ENCODE measurements around the gene STON1.
"Not testable (repeated sequence)": the region's sequence is repeated elsewhere in the genome, so short reads cannot be mapped to it uniquely, and the experiment has no call there.

Gene STON1, protein sequence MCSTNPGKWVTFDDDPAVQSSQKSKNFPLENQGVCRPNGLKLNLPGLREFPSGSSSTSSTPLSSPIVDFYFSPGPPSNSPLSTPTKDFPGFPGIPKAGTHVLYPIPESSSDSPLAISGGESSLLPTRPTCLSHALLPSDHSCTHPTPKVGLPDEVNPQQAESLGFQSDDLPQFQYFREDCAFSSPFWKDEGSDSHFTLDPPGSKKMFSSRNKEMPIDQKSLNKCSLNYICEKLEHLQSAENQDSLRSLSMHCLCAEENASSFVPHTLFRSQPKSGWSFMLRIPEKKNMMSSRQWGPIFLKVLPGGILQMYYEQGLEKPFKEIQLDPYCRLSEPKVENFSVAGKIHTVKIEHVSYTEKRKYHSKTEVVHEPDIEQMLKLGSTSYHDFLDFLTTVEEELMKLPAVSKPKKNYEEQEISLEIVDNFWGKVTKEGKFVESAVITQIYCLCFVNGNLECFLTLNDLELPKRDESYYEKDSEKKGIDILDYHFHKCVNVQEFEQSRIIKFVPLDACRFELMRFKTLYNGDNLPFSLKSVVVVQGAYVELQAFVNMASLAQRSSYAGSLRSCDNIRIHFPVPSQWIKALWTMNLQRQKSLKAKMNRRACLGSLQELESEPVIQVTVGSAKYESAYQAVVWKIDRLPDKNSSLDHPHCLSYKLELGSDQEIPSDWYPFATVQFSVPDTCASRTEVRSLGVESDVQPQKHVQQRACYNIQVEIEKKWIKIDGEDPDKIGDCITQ

GRCh38 chr2:48530033-48530811 lies at the start of gene STON1:
Gene STON1, plus strand, starts transcription at chr2:48530154. Its CDS starts 50,480 bp downstream, at chr2:48580634.
- peak; percentile 64 for DNase-seq

GRCh38 chr2:48480526-48480925 lies 49.4 kb upstream of the STON1 start:
- no peak for DNase-seq

- no peak for DNase-seq
These were observed 47.6 kb upstream of the STON1 start for GRCh38 chr2:48482313-48482712.

DNA sequence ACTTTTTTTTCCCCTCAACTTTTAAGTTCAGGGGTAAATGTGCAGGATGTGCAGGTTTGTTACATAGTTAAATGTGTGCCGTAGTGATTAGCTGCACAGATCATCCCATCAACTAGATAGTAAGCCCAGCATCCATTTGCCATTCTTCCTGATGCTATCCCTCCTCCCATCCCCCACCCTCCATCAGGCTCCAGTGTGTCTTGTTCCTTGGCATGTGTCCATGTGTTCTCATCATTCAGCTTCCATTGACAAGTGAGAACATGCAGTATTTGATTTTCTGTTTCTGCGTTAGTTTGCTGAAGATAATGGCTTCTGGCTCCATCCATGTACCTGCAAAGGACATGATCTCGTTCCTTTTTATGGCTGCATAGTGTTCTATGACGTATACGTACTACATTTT lies 47.2 kb upstream of the STON1 start:
- no peak for DNase-seq

DNA sequence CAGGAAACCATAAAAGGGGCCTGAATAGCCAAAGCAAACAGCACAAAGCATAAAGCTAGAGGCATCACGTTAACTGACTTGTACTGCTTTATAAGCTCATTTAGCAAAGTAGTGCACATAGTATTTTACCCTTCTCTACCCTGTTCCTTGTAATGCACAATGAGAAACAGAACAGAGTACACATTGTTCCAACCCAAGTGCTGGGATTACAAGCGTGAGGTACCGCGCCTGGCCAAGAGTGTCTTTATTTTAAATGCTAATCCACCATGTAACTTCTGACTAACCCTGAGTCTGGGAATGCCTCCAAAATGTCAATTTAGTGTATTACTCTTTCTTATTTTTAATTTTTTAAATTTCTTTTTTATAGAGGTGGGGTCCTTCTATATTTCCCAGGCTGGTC lies 46.4 kb upstream of the STON1 start:
- no peak for DNase-seq

DNA sequence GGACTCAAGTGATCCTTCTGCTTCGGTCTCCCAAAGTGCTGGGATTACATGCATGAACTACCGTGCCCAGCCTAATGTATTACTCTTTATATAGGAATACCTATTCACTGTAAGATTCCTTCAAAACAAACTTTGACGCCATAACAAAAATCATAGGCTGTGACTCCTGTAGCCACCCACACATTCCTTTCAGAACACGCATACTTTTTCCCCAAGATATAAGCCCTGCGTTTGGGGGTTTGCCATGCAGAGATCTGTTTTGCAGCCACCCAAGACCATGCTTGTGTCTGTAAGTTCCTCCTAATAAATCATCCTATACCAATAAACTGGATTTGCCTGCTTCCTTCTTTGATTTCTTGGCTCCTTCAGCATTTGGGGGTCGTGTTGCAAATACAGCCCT lies 46.0 kb upstream of the STON1 start:
- no peak for DNase-seq

- DNase-seq, result no peak
These were observed 41.4 kb upstream of the STON1 start for GRCh38 chr2:48488545-48488944.

DNA sequence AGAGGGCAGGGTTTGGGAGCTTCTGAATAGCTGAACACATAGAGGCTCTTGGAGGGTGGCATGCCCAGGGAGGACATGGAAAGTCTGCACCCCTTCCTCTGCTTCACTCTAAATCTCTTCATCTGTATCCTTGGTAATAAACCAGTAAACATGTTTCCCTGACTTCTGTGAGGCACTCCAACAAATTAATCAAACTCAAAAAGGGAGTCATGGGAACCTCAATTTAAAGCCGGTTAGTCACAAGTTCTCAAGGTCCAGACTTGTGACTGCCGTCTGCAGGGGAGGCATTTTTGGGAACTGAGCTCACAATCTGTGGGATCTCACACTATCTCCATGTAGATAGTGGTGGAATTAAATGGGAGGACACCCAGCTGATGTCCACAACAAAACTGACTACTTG lies 33.1 kb upstream of the STON1 start:
- no peak for DNase-seq

DNA sequence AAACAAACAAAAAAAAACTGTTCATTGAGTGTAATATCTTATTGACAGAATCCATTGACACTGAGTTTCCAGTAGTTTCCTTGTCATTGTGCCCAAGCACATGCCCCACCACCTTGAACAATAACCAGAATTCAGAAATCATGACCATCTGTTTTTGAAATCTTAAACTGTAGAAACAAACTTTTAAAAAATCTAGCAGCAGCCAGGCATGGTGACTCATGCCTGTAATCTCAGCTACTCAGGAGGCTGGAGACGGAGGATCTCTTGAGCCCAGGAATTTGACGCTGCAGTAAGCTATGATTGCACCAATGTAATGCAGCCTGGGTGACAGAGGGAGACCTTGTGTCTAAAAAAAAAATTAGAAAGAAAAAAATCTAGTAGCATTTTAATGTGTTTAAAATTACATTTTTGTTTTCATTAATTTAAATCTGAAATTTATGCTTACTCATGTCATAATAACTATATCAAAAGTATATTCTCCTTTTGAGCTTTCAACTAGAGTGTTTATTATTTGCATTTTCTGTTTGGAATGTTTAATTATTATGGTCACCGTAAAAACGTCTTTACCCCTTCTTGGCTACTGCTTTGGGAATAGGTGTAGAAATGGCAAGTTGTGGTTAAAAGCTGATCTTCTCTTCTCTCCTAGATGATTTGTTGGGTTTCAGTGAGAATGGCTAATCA lies 25.2 kb upstream of the STON1 start:
- no peak for DNase-seq

GRCh38 chr2:48507111-48507510 lies 22.8 kb upstream of the STON1 start:
- DNase-seq, result no peak

- DNase-seq, result no peak
These were observed 21.4 kb upstream of the STON1 start for GRCh38 chr2:48508461-48509124.

DNA sequence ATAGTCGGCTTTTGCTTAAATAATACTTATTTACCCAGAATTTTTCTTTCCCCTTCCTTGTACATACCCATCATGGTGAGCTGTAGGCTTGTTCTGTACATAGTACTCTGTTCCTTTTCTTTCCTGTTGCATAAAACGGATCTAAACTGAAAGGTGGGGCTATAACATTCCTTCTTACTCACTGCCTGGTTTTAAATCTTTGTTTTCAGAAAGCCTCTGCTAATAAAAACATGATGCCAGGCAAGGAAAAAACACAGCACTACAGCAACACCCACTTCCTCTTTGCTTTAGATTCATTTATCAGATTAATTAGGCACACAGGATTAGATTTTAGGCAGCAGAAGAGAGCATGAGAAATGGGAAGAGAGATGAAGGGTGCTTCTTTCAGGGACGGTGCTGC lies 19.6 kb upstream of the STON1 start:
- no peak for DNase-seq

DNA sequence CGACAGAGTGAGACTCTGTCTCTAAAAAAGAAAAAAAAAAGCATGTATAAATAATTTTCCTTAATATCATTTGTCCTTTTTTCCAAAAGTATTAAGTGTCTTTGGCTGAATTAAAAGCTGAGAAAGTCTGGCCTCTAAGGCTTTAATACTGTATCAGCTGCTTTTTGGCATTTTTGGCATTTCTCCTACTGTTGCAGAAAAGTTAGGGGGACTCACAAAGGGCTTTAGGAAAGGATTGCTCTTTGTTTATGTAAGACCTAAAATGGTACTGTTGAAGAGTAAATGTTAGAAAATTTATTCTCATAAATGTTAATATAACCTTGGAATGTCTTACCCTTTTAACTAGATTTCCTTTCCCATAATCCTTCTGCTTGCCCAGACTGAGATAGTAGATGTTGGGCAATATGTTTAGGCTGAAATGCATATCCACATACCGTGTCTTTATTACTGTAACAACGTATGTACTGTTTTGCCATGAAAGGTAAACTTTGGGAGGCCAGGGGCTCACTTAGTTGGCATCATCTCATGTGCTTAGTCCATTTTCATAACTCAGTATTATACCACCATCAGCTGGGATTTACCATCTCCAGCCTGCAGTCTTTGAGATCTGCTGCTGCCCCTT lies 18.0 kb upstream of the STON1 start:
- no peak for DNase-seq

DNA sequence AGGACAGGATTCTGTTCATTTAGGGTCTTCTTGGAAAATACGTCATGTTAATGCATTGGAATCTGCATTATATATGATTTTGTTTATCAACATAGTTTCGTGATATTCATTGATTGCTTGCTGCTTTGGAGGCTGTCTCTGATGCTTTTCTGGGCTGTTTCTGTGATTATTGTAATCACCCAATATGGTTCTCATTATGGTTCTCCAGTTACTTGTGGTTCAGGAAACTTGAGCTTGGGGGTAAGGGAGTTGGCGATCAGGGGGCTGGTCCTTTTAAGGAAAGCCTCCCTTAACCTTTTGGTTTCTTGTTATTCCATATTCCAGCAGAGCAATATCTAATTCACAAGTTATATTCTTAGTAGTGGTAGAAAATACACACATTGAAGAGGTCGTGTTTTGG lies 17.4 kb upstream of the STON1 start:
- no peak for DNase-seq

DNA sequence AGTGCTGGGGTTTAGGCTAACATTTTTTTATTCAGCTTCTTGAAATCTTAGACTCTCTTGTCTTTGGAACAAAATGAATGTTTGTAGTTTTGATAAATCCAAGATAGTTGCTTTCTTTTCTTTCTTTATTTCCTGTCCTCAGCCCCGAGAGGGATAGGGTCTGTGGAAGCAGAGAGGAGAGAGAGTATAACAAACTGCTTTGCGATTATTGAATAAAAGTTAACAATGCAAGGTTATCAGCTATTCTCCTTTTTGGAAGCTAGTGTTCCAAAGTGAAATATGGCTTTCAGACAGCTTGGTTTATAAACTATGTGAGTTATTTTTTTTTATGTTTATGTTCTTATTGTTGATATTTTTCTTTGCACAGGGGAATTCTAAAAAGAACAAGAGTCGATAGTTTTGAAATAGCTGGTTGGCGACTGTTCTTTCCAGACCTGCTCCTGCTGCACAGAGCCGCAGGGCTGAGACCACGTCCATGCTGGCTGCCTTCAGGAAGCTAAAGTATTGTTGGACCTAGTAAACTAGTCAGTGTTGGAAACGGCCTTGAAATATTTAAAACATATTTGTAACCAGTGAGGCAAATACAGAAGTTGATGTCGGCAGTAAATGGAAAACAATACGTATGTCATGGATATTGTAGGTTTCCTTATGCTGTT lies 15.5 kb upstream of the STON1 start:
- no peak for DNase-seq

GRCh38 chr2:48515513-48515985 lies 14.4 kb upstream of the STON1 start:
- DNase-seq, result no peak

DNA sequence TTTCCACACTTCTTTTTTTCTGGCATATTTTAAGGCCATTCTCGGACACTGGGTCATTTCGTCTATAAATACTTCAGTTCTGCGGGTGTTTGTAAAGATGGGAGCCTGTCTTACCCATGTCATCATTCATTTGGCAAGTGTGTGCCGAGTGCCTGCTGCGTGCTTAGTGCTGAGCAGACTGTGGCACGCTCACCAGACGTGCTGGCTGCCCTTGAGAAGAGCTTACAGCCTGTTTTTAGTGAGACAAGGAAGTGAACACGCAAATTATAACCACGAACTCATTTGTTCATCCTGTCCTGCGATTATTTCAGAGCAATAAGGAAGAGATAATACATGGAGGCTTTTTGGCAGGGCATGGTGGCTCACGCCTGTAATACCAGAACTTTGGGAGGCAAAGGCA lies 10.4 kb upstream of the STON1 start:
- no peak for DNase-seq

- DNase-seq, result not testable (repeated sequence)
These were observed 5.2 kb upstream of the STON1 start for GRCh38 chr2:48524756-48525155.

- no peak for DNase-seq
These were observed 4.5 kb upstream of the STON1 start for GRCh38 chr2:48525269-48525943.

- no peak for DNase-seq
These were observed 2.6 kb upstream of the STON1 start for GRCh38 chr2:48527226-48527885.
